Glutamatergic neuron (in vitro differentiated cells): ENCODE data around the gene LCT. TPM values are rescaled to one million over a fixed set of nuclear protein-coding genes. Genes with fewer than 3 reads are reported as not detected.
A peak's percentile ranks its signal among the peaks of the same experiment; 100 is the strongest.
"Not testable (repeated sequence)": the region's sequence is repeated elsewhere in the genome, so short reads cannot be mapped to it uniquely, and the experiment has no call there.

Source experiments
- DNase-seq: peaks from one replicate; pipeline ENCODE4 v3.0.0; 2022
- H3K27ac Mint-ChIP-seq: one replicate; pipeline ENCODE4 v1.8.0; 2020; ENCODE audit warnings: mild to moderate bottlenecking, mixed read lengths, inconsistent platforms; ENCODE audit not compliant: unreplicated experiment
- H3K27me3 Mint-ChIP-seq: one replicate; pipeline ENCODE4 v1.8.0; 2020; ENCODE audit warnings: mild to moderate bottlenecking, moderate library complexity, mixed read lengths, inconsistent platforms; ENCODE audit not compliant: unreplicated experiment
- H3K36me3 Mint-ChIP-seq: one replicate; pipeline ENCODE4 v1.8.0; 2020; ENCODE audit warnings: mild to moderate bottlenecking, mixed read lengths, inconsistent platforms; ENCODE audit not compliant: unreplicated experiment
- H3K4me1 Mint-ChIP-seq: one replicate; pipeline ENCODE4 v1.8.0; 2020; ENCODE audit warnings: mild to moderate bottlenecking, low read depth, mixed read lengths, inconsistent platforms; ENCODE audit not compliant: unreplicated experiment
- H3K4me3 Mint-ChIP-seq: one replicate; pipeline ENCODE4 v1.8.0; 2020; ENCODE audit warnings: mild to moderate bottlenecking, mixed read lengths, inconsistent platforms; ENCODE audit not compliant: unreplicated experiment
- H3K9me3 Mint-ChIP-seq: one replicate; pipeline ENCODE4 v1.8.0; 2020; ENCODE audit warnings: mild to moderate bottlenecking, moderate library complexity, mixed read lengths, inconsistent platforms; ENCODE audit not compliant: unreplicated experiment
- long read RNA-seq: library from polyadenylated mRNA; unstranded; transcript quantifications from one replicate; pipeline ENCODE4 v2.0.0, GENCODE V29; 2020; ENCODE audit not compliant: unreplicated experiment
- total RNA-seq: library from RNA; stranded (reverse); fragmentation: NEBNext Ultra II Directional; extraction: Animal tissue kit (Norgen Biotek cat#: 25700); gene quantifications from one replicate; pipeline ENCODE4 v1.2.1, GENCODE V29; 2021; ENCODE audit not compliant: unreplicated experiment
- TF ChIP-seq, protein P1 (sequence below): fragments of 200-600 bp; sonication (generic); IDR thresholded peaks from one replicate; pipeline ENCODE4 v1.5.0; 2021; ENCODE audit not compliant: partially characterized antibody, unreplicated experiment

The LCT gene
- not detected for total RNA-seq
- long read RNA-seq: 0 reads

DNA sequence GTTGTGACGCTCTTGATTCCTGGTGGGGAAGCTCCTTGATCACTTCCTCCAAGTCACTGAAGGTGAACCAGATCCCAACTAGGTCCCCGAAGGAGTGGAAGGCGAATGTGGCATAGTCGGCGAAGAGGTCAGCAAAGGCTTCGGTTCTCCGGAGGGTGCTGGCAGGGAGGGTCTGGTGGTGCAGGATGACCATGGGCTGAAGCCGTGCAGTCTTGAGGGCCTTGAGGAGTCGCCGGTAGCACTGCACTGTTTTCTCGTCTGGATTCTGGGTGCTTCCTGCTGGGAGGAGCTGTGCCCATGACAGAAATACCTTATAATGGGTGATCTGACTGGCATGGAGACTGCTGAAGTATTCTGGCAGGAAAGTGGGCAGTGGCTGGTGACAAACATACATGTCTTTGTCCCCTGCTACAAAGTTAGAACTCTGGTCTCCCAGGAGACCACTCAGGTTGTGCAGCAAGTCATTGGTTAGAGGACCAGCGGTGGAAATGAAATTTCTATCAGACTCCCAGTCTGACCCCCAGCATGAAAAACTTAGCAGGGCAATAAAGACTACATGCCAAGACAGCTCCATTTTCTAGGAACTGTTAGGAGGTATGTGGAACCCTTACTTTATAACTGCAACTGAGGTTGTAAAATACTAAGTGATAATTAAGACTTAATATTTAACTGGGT is at the start of gene LCT:
TSS of gene LCT (minus strand) at position 589 of the 675 bp plus-strand sequence. CDS start at position 574, 15 bp downstream.
- Mint-ChIP-seq H3K27me3 (no peaks in the 10 kb centered on the region), H3K4me3 (no peak within 1 kb of the TSS), H3K4me1 (peaks cover 11% of the 10 kb centered on the region), H3K36me3 (no peaks in the 10 kb centered on the region), H3K9me3 (peaks cover 2% of the 10 kb centered on the region), H3K27ac (no peak within 1 kb of the TSS)
- TF ChIP-seq, protein P1, sequence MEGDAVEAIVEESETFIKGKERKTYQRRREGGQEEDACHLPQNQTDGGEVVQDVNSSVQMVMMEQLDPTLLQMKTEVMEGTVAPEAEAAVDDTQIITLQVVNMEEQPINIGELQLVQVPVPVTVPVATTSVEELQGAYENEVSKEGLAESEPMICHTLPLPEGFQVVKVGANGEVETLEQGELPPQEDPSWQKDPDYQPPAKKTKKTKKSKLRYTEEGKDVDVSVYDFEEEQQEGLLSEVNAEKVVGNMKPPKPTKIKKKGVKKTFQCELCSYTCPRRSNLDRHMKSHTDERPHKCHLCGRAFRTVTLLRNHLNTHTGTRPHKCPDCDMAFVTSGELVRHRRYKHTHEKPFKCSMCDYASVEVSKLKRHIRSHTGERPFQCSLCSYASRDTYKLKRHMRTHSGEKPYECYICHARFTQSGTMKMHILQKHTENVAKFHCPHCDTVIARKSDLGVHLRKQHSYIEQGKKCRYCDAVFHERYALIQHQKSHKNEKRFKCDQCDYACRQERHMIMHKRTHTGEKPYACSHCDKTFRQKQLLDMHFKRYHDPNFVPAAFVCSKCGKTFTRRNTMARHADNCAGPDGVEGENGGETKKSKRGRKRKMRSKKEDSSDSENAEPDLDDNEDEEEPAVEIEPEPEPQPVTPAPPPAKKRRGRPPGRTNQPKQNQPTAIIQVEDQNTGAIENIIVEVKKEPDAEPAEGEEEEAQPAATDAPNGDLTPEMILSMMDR: no peak
- no peak for DNase-seq

DNA sequence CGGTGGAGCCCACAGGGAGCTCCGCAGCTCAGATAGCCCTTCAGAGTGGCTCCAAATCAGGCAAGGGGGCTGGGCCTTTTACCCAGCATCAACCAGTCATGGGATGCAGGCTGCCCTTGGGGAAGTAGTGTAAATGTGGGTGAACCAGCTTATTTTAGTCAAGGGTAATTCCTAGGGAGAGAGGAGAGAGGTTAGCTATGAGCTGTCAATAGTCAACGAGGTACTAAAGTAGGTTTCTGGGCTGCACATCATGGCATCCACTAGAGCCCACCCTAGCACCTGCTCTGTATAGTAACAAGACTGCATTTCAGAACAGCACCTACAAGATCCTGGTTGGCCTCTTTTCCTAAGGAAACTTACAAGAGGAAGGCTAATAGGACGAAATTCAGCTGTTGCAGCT is 48.7 kb upstream of the LCT start:
- peaks cover 13% of the 10 kb centered on the region for H3K36me3 Mint-ChIP-seq
- peaks cover 2% of the 10 kb centered on the region for H3K27me3 Mint-ChIP-seq
- peaks cover 18% of the 10 kb centered on the region for H3K4me1 Mint-ChIP-seq
- no peak for DNase-seq
- H3K9me3 Mint-ChIP-seq: peaks cover 4% of the 10 kb centered on the region
- no peak overlapping the region for H3K4me3 Mint-ChIP-seq
- TF ChIP-seq, protein P1: no peak
- H3K27ac Mint-ChIP-seq: no peak overlapping the region

DNA sequence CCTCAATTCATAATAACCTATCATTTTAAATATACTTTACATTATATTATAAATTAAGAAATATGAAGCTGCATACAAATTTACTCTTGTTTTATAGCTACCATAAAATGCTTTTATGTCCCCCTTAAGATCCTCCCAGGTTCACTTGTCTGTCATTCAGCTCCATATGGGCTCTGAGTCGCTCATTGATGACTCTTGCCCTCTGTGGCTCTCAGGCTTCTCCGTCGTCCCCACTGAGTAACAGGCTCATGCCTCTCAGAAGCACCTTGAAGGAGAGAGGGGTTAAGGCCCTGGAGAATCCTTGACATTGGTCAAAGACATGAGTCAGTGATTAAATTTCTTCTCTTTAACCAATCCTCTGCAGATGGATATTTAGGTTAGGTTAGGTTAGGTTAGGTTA is 45.4 kb upstream of the LCT start:
- Mint-ChIP-seq H3K9me3 (peaks cover 3% of the 10 kb centered on the region), H3K27me3 (peaks cover 5% of the 10 kb centered on the region)

DNA sequence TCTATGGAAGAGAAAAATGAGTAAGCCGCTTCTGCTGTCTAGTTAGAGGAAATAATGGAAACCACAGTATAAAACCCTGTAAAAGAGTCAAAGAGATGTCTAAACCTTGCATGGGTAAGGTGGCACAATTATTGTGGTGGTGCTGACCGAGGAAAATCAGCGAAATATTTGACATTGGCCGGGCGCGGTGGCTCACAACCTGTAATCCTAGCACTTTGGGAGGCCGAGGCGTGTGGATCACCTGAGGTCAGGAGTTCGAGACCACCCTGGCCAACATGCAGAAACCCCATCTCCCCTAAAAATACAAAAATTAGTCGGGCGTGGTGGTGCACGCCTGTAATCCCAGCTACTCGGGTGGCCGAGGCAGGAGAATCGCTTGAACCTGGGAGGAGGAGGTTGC is 39.8 kb upstream of the LCT start:
- H3K27ac Mint-ChIP-seq: peak overlapping the region; percentile 64
- DNase-seq, H3K9me3 Mint-ChIP-seq: not testable (repeated sequence)

More for the DNA sequence above, 45.4 kb upstream of the LCT start:
- no peak overlapping the region for H3K4me3 Mint-ChIP-seq
- TF ChIP-seq, protein P1: no peak
- H3K27ac Mint-ChIP-seq: no peak overlapping the region
- no peaks in the 10 kb centered on the region for H3K36me3 Mint-ChIP-seq
- peaks cover 17% of the 10 kb centered on the region for H3K4me1 Mint-ChIP-seq
- no peak for DNase-seq

DNA sequence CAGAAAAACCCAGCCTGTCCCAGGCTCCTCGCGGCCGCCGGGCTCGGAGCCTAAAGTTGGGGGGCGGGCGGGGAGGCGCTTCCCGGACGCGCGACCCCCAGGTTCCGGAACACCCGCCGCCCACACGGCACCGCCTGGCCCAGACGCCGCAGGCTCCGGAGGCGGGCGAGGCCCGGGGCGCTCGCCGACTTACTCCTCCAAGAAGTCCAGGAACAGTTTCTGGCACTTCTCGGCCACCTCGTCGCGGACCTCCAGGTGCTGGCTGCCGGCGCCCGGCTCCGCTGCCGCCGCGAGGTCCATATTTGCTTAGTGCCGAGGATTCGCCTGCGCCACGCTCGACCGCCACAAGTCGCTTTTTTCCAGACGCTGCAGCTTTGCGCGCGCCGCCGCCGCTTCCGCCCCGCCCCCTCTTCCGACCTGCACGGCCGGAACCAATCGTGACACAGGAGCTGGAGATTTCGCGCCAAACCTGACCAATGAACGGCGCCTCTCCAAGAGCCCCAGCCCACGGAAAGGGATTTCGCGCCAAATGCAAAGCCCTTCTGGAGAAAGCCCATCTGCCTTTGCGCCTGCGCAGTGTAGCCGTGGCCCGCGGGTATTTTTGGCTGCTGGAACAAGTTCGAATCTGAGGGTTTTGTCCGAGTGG is 39.2 kb upstream of the LCT start, which contains the start of gene MCM6:
TSS of gene MCM6 (minus strand) at position 378 of the 646 bp plus-strand sequence. CDS start at position 300, 78 bp downstream.
- DNase-seq: peak; percentile 96
- peak within 1 kb of the TSS; percentile 64 for H3K27ac Mint-ChIP-seq
- peaks cover 3% of the 10 kb centered on the region for H3K36me3 Mint-ChIP-seq
- H3K4me1 Mint-ChIP-seq: peaks cover 12% of the 10 kb centered on the region
- TF ChIP-seq, protein P1: peak; percentile 16
- peak within 1 kb of the TSS; percentile 88 for H3K4me3 Mint-ChIP-seq
- peaks cover 6% of the 10 kb centered on the region for H3K27me3 Mint-ChIP-seq
- H3K9me3 Mint-ChIP-seq: peaks cover 6% of the 10 kb centered on the region

More for the DNA sequence above, 39.8 kb upstream of the LCT start:
- not testable (repeated sequence) for H3K27me3 Mint-ChIP-seq, H3K36me3 Mint-ChIP-seq
- Mint-ChIP-seq H3K4me1 (peaks cover 12% of the 10 kb centered on the region), H3K4me3 (peak overlapping the region; percentile 88)
